Adrenal gland (tissue), 12 donors: ENCODE results near the gene EMC7. TPM values are rescaled to one million over a fixed set of nuclear protein-coding genes. Genes with fewer than 3 reads are reported as not detected.
"Not testable (repeated sequence)": the region's sequence is repeated elsewhere in the genome, so short reads cannot be mapped to it uniquely, and the experiment has no call there.

Source experiments
- DNase-seq, 7 donors: peaks; one replicate each; pipeline ENCODE4 v3.0.0-alpha.2; 2019 to 2020
- H3K27ac ChIP-seq, 5 donors: fragments of 200-600 bp; sonication (generic) in 4 of 5; 1 replicate in 3 of 5; 2 replicates in 2 of 5; pipeline versions ENCODE4 v1.5.1 to v1.8.0; 2016 to 2020; ENCODE audit warnings: mild to moderate bottlenecking in 1 of 5
- H3K27me3 ChIP-seq: fragments of 200-600 bp; 2 replicates; pipeline ENCODE4 v1.8.0; 2021
- H3K36me3 ChIP-seq, 2 donors: fragments of 200-600 bp; replicated peaks in 1 of 2; 1 replicate in 1 of 2; 2 replicates in 1 of 2; pipeline versions ENCODE4 v1.5.1 to v1.8.0; 2018 to 2022
- H3K4me1 ChIP-seq, 2 donors: fragments of 200-600 bp; replicated peaks in 1 of 2; 1 replicate in 1 of 2; 2 replicates in 1 of 2; pipeline versions ENCODE4 v1.5.1 to v1.8.0; 2018 to 2021
- H3K4me3 ChIP-seq, 4 donors: fragments of 200-600 bp; sonication (generic) in 3 of 4; one replicate each; pipeline ENCODE4 v1.5.1; 2016 to 2018
- H3K9me3 ChIP-seq, 3 donors: fragments of 200-600 bp; sonication (generic) in 1 of 3; replicated peaks in 1 of 3; 1 replicate in 2 of 3; 2 replicates in 1 of 3; pipeline versions ENCODE4 v1.5.1 to v1.8.0; 2016 to 2021
- CTCF ChIP-seq, 6 experiments: fragments of 450-650 bp in 4 of 6; fragments of 200-600 bp in 2 of 6; sonication (generic) in 1 of 6; IDR thresholded peaks; 1 replicate in 5 of 6; 2 replicates in 1 of 6; pipeline versions ENCODE4 v1.5.1 to v1.8.0; 2016 to 2021; ENCODE audit warnings: antibody characterized with exemption in 6 of 6, mild to moderate bottlenecking in 2 of 6, moderate library complexity in 1 of 6
- POLR2A ChIP-seq, 2 donors: fragments of 450-650 bp; IDR thresholded peaks; one replicate each; pipeline ENCODE4 v1.6.1; 2017; ENCODE audit warnings: antibody characterized with exemption in 2 of 2, mild to moderate bottlenecking in 2 of 2, moderate library complexity in 1 of 2
- WGBS, 4 donors: extraction: QIAGEN DNeasy Blood & Tissue Kit in 2 of 4; methylation state at CpG; one replicate each; pipeline versions ENCODE4 v1.1.5 to v1.1.7; 2013 to 2017; 5-methylcytosine and 5-hydroxymethylcytosine counted together
- intact Hi-C, 2 donors: fragments of 100-400 bp; cut with DNase I; formaldehyde crosslinking; loops; one replicate each; pipeline versions ENCODE4 v1.14.1 to v1.15.0; 2022 to 2023
- polyA plus RNA-seq, 3 donors: library from polyadenylated mRNA; stranded (reverse); fragments of 200-250 nt in 2 of 3; fragments of 350-450 nt in 1 of 3; fragmentation: Illumina TruSeq in 1 of 3; extraction: RNeasy Lipid Tissue Mini Kit (QIAGEN cat#74804) in 1 of 3; gene quantifications; one replicate each; pipeline ENCODE4 v1.2.3, GENCODE V29; 2013 to 2014
- total RNA-seq, 9 donors: library from RNA; depleted of rRNA in 4 of 9; stranded (reverse); fragments of >200 nt in 4 of 9; fragments of 120-200 nt in 1 of 9; fragmentation: NEBNext Ultra II Directional in 1 of 9; extraction: Animal tissue kit (Norgen Biotek cat#: 25700) in 1 of 9; gene quantifications; one replicate each; pipeline versions ENCODE4 v1.1.0 to v1.2.4, GENCODE V29; 2013 to 2023
- donor health status: healthy with polysubstance abuse.
- donor health status: Bipolar disorder and iron deficiency.
- donor health status: DM: yes; HTN: yes; CAD: no.
- donor health status: DM: no; HTN: no; CAD: no.
- donor health status: DM: no; HTN: no; CAD: no.
- donor health status: DM: yes; HTN: yes; CAD: no.

The EMC7 gene
- total and polyA plus RNA-seq, 12 donors = 36.4 to 268 (median 88.9) TPM

GRCh38 chr15:34059476-34059875 is 42.2 kb downstream of the EMC7 start:
- Histone ChIP-seq H3K36me3 (no peaks in the 10 kb centered on the region), H3K4me3 (no peak overlapping the region), H3K9me3 (no peaks in the 10 kb centered on the region), H3K27ac (no peak overlapping the region), H3K27me3 (no peaks in the 10 kb centered on the region), H3K4me1 (no peaks in the 10 kb centered on the region)
- 34 to 60% (median 44%) methylated on average over 2 of the region's 2 CpGs for WGBS, 4 donors
- intact Hi-C loops = no loop called here
- no peak for DNase-seq
- TF ChIP-seq CTCF (IDR thresholded peaks at IDR 0.05) (no peak), POLR2A (IDR thresholded peaks at IDR 0.05) (no peak)

GRCh38 chr15:34056911-34057310 is 44.8 kb downstream of the EMC7 start:
- H3K36me3 ChIP-seq = no peaks in the 10 kb centered on the region
- DNase-seq = no peak
- WGBS, 4 donors = 78 to 89% (median 84%) methylated on average over 5 of the region's 5 CpGs
- H3K27ac ChIP-seq = no peak overlapping the region
- no peaks in the 10 kb centered on the region for H3K4me1 ChIP-seq
- H3K9me3 ChIP-seq = no peaks in the 10 kb centered on the region
- intact Hi-C loops = no loop called here
- no peak for TF ChIP-seq CTCF (IDR thresholded peaks at IDR 0.05)
- TF ChIP-seq POLR2A (IDR thresholded peaks at IDR 0.05) = no peak
- H3K27me3 ChIP-seq = no peaks in the 10 kb centered on the region
- no peak overlapping the region for H3K4me3 ChIP-seq

- 72 to 82% (median 74%) methylated on average over 3 of the region's 3 CpGs for WGBS, 4 donors
- H3K36me3 ChIP-seq = no peaks in the 10 kb centered on the region
- no peaks in the 10 kb centered on the region for H3K9me3 ChIP-seq
- no peak for TF ChIP-seq CTCF (IDR thresholded peaks at IDR 0.05)
- no peak for TF ChIP-seq POLR2A (IDR thresholded peaks at IDR 0.05)
- intact Hi-C loops = no loop called here
- H3K27me3 ChIP-seq = no peaks in the 10 kb centered on the region
- no peak overlapping the region for H3K27ac ChIP-seq
- H3K4me1 ChIP-seq = no peaks in the 10 kb centered on the region
- no peak for DNase-seq
- no peak overlapping the region for H3K4me3 ChIP-seq
Measured at GRCh38 chr15:34055868-34056595, 45.6 kb downstream of the EMC7 start.

GRCh38 chr15:34054081-34054707 is 47.5 kb downstream of the EMC7 start:
- H3K27me3 ChIP-seq = no peaks in the 10 kb centered on the region
- H3K4me3 ChIP-seq = no peak overlapping the region
- no peaks in the 10 kb centered on the region for H3K4me1 ChIP-seq
- peaks cover 0 to 6% (median 0%) of the 10 kb centered on the region in 3 donors for H3K9me3 ChIP-seq
- no peak overlapping the region for H3K27ac ChIP-seq
- WGBS, 4 donors = 81 to 93% (median 86%) methylated on average over 3 of the region's 3 CpGs
- no peaks in the 10 kb centered on the region for H3K36me3 ChIP-seq
- DNase-seq = no peak
- intact Hi-C loops = no loop called here
- no peak for TF ChIP-seq POLR2A (IDR thresholded peaks at IDR 0.05)

- DNase-seq, H3K27ac ChIP-seq, H3K36me3 ChIP-seq, H3K4me1 ChIP-seq, intact Hi-C loops, H3K27me3 ChIP-seq, H3K4me3 ChIP-seq, H3K9me3 ChIP-seq: not testable (repeated sequence)
- 35 to 75% (median 66%) methylated on average over 1 of the region's 1 CpG for WGBS, 4 donors
Measured at GRCh38 chr15:34050385-34050784, 51.3 kb downstream of the EMC7 start.
